Measurements from ENCODE around the gene ENTPD1.
A peak's percentile ranks its signal among the peaks of the same experiment; 100 is the strongest.
"Not testable (repeated sequence)": the region's sequence is repeated elsewhere in the genome, so short reads cannot be mapped to it uniquely, and the experiment has no call there.

ENTPD1 gene

GRCh38 chr10:95866467-95866842, 110.5 kb downstream of the ENTPD1 start:
- DNase-seq (ENCODE audit: low spot score) = no peak

GRCh38 chr10:95867866-95868265, 111.9 kb downstream of the ENTPD1 start:
- DNase-seq (ENCODE audit: low spot score) = no peak

GRCh38 chr10:95872158-95872711, 116.3 kb downstream of the ENTPD1 start:
- DNase-seq (ENCODE audit: low spot score) = no peak

GRCh38 chr10:95873139-95873538, 117.2 kb downstream of the ENTPD1 start:
- DNase-seq (ENCODE audit: low spot score) = no peak

GRCh38 chr10:95873651-95874050, 117.7 kb downstream of the ENTPD1 start:
- no peak for DNase-seq (ENCODE audit: low spot score)

- DNase-seq (ENCODE audit: low spot score) = not testable (repeated sequence)
Observed at GRCh38 chr10:95874783-95875182, 118.8 kb downstream of the ENTPD1 start.

GRCh38 chr10:95876756-95877155, 120.8 kb downstream of the ENTPD1 start:
- no peak for DNase-seq (ENCODE audit: low spot score)

- no peak for DNase-seq (ENCODE audit: low spot score)
Observed at GRCh38 chr10:95877881-95878280, 121.9 kb downstream of the ENTPD1 start.

GRCh38 chr10:95880704-95881103, 124.7 kb downstream of the ENTPD1 start:
- DNase-seq (ENCODE audit: low spot score) = no peak

GRCh38 chr10:95881316-95881715, 125.4 kb downstream of the ENTPD1 start:
- DNase-seq (ENCODE audit: low spot score) = no peak

GRCh38 chr10:95889830-95890229, 133.9 kb downstream of the ENTPD1 start:
- no peak for DNase-seq (ENCODE audit: low spot score)

- no peak for DNase-seq (ENCODE audit: low spot score)
Observed at GRCh38 chr10:95896071-95896850, 140.3 kb downstream of the ENTPD1 start.

GRCh38 chr10:95905897-95906580, 150.1 kb downstream of the ENTPD1 start:
- not testable (repeated sequence) for DNase-seq (ENCODE audit: low spot score)

GRCh38 chr10:95906677-95907455, 150.9 kb downstream of the ENTPD1 start:
- peak; percentile 51 for DNase-seq (ENCODE audit: low spot score)

- peak; percentile 90 for DNase-seq (ENCODE audit: low spot score)
Observed at GRCh38 chr10:95907456-95908253, 151.7 kb downstream of the ENTPD1 start, which contains the start of gene CC2D2B. CC2D2B (plus strand) TSS chr10:95907975; CDS start chr10:95911324, 3,349 bp downstream.

GRCh38 chr10:95908450-95908849, 152.5 kb downstream of the ENTPD1 start:
- DNase-seq (ENCODE audit: low spot score) = no peak

- no peak for DNase-seq (ENCODE audit: low spot score)
Observed at GRCh38 chr10:95909561-95909960, 153.6 kb downstream of the ENTPD1 start.

- not testable (repeated sequence) for DNase-seq (ENCODE audit: low spot score)
Observed at GRCh38 chr10:95916039-95916438, 160.1 kb downstream of the ENTPD1 start.
